OCI-LY7 (cell line): ENCODE results near the gene STIM2.

Source experiments
- CTCF ChIP-seq: fragments of 200-600 bp; sonication (generic); conservative IDR thresholded peaks from 2 replicates; pipeline ENCODE4 v1.5.1; 2014; ENCODE audit warnings: mild to moderate bottlenecking, antibody characterized with exemption, low read length, moderate library complexity, mixed read lengths
- EZH2phosphoT487 ChIP-seq: fragments of 200-600 bp; sonication (generic); IDR thresholded peaks from 2 replicates; pipeline ENCODE4 v1.6.1; 2018; ENCODE audit warnings: low read depth, borderline replicate concordance, mild to moderate bottlenecking, mixed run types, antibody characterized with exemption, low read length, moderate library complexity, mixed read lengths

GRCh38 chr4:26912810-26913209, 52.2 kb downstream of the STIM2 start:
- TF ChIP-seq CTCF (no peak), EZH2phosphoT487 (no peak)
